H1 (cell line): ENCODE measurements around the gene ARHGEF7. TPM values are rescaled to one million over a fixed set of nuclear protein-coding genes. Genes with fewer than 3 reads are reported as not detected.

Experiments used
- CBX8 ChIP-seq: fragments of 300-800, 300-1000 bp; sonication (generic); IDR thresholded peaks from 2 replicates; pipeline ENCODE4 v1.7.1; 2016; ENCODE audit warnings: low read depth, low read length, borderline replicate concordance
- CHD1 ChIP-seq: IDR thresholded peaks from 2 replicates; pipeline ENCODE4 v1.6.1; 2012; ENCODE audit warnings: low read depth, low read length, improper control_type of control experiment
- CHD7 ChIP-seq: fragments of 300-600 bp; sonication (generic); IDR thresholded peaks from 2 replicates; pipeline ENCODE4 v1.7.1; 2012; ENCODE audit warnings: low read length, moderate library complexity, mild to moderate bottlenecking, inconsistent platforms; ENCODE audit not compliant: insufficient replicate concordance
- CREB1 ChIP-seq: IDR thresholded peaks from 2 replicates; pipeline ENCODE4 v1.6.1; 2012; ENCODE audit warnings: inconsistent platforms
- CTCF ChIP-seq, 3 experiments: IDR thresholded peaks; 1 replicate in 2 of 3; 2 replicates in 1 of 3; pipeline versions ENCODE4 v1.5.1 to v1.6.1; 2011; ENCODE audit warnings: low read length in 3 of 3, mild to moderate bottlenecking in 3 of 3, inconsistent platforms in 2 of 3, low read depth in 1 of 3, moderate library complexity in 1 of 3; ENCODE audit not compliant: insufficient read depth in 1 of 3; ENCODE audit errors: control extremely low read depth in 1 of 3
- RXRA ChIP-seq: IDR thresholded peaks from 2 replicates; pipeline ENCODE4 v1.6.1; 2011; ENCODE audit warnings: low read depth, mild to moderate bottlenecking, low read length, moderate library complexity; ENCODE audit not compliant: insufficient read depth
- SP2 ChIP-seq: IDR thresholded peaks from 2 replicates; pipeline ENCODE4 v1.6.1; 2012; ENCODE audit warnings: mild to moderate bottlenecking, low read length, inconsistent platforms
- TAF1 ChIP-seq: IDR thresholded peaks from 2 replicates; pipeline ENCODE4 v1.6.1; 2011; ENCODE audit warnings: mild to moderate bottlenecking, low read depth, low read length
- polyA plus RNA-seq, 7 experiments: library from polyadenylated mRNA; depleted of rRNA in 3 of 7; stranded (reverse) in 5 of 7; unstranded in 2 of 7; fragments of >200 nt in 5 of 7; fragments of 200-250 nt in 2 of 7; gene quantifications; 1 replicate in 5 of 7; 2 replicates in 1 of 7; 4 replicates in 1 of 7; pipeline versions ENCODE4 v1.2.1 to v1.2.3, GENCODE V29; 2011 to 2013; ENCODE audit warnings: missing spikeins in 2 of 7, mixed read lengths in 2 of 7
- total RNA-seq: library from RNA; stranded (reverse); fragmentation: NEBNext Ultra II Directional; extraction: Animal tissue kit (Norgen Biotek cat#: 25700); gene quantifications from 2 replicates; pipeline ENCODE4 v1.2.1, GENCODE V29; 2021

Gene ARHGEF7
- total and polyA plus RNA-seq, 2 of the 8 experiments (the other 6 are each of a cell fraction or from before 2014, with no cell fraction given), result 26.2 to 56.5 TPM

GRCh38 chr13:111171629-111172028, 56.5 kb downstream of the ARHGEF7 start (continued):
- TF ChIP-seq RXRA (no peak), TAF1 (no peak), CHD7 (no peak), CTCF (IDR thresholded peaks at IDR 0.05; ENCODE audit: control extremely low read depth in 1 of 3, insufficient read depth in 1 of 3, low read depth in 1 of 3, low read length in 3 of 3) (no peak), CBX8 (no peak), SP2 (no peak), CREB1 (no peak), CHD1 (no peak)
